ENCODE data around the gene PICK1. TPM values are rescaled to one million over a fixed set of nuclear protein-coding genes. Genes with fewer than 3 reads are reported as not detected.

PICK1 gene
- polyA plus RNA-seq, 1 donor (not counting 4 experiments of a cell fraction or from before 2014, with no cell fraction given), result 26.8 TPM

DNA sequence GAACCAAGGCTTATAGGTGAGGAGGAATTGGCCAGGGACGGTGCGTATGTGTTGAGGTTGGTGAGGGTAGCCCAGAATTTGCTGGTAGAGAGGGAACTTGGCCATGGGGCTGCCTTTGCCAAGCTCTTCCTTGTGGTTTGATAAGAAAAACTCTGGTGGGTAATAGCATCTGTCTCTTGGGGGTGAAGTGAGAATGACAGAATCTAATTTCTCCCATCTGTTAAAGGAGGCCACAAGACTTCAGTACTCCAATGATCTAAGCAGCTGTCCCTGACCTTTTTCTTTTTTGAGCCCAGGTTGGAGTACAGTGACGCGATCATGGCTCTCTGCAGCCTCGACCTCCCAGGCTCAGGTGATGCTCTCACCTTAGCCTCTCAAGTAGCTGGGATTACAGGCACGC is 36.0 kb upstream of the PICK1 start:
- FAIRE-seq, result no peak
- dilution Hi-C loops (cut with MboI; ENCODE audit: extremely low pct_ligation_motif_present, low sequenced_read_pairs), result no loop called here

GRCh38 chr22:38023045-38023444 is 34.2 kb upstream of the PICK1 start:
- no peaks in the 10 kb centered on the region for H3K9me3 ChIP-seq (ENCODE audit: control insufficient read depth, low read depth, low read length)
- H3K9me1 ChIP-seq (ENCODE audit: control insufficient read depth, extremely low read depth, insufficient read depth, low read length), result no peaks in the 10 kb centered on the region
- FAIRE-seq, result no peak
- H3K27me3 ChIP-seq (ENCODE audit: control insufficient read depth, extremely low read depth, insufficient read depth, low read length), result peaks cover 2% of the 10 kb centered on the region
- no peak overlapping the region for H3K27ac ChIP-seq (ENCODE audit: control insufficient read depth, insufficient read depth, low read length)
- no peaks in the 10 kb centered on the region for H4K20me1 ChIP-seq (ENCODE audit: control insufficient read depth, extremely low read depth, insufficient read depth, low read length)
- H3K4me1 ChIP-seq (ENCODE audit: control insufficient read depth, extremely low read depth, insufficient read depth, low read length), result no peaks in the 10 kb centered on the region
- H3K36me3 ChIP-seq (ENCODE audit: control insufficient read depth in 2 of 2, extremely low read depth in 1 of 2, insufficient read depth in 2 of 2, low read length in 2 of 2), result no peaks in the 10 kb centered on the region
- dilution Hi-C loops (cut with MboI; ENCODE audit: extremely low pct_ligation_motif_present, low sequenced_read_pairs), result no loop called here
- no peak for TF ChIP-seq EZH2 (IDR thresholded peaks at IDR 0.05; ENCODE audit: low read length)
- no peak overlapping the region for H3K4me3 ChIP-seq (ENCODE audit: control insufficient read depth in 2 of 3, extremely low read depth in 1 of 3, insufficient read depth in 2 of 3, low read depth in 1 of 3, low read length in 3 of 3)
- no peak overlapping the region for H3K4me2 ChIP-seq (ENCODE audit: control insufficient read depth, extremely low read depth, insufficient read depth, low read depth, low read length)
- no peak overlapping the region for H2AFZ ChIP-seq (ENCODE audit: control insufficient read depth, low read length)
- no peak for DNase-seq (ENCODE audit: low read depth, low spot score)
- H3K79me2 ChIP-seq (ENCODE audit: control insufficient read depth, insufficient read depth, low read length), result no peaks in the 10 kb centered on the region
- H3K9ac ChIP-seq (ENCODE audit: control insufficient read depth, extremely low read depth, insufficient read depth, low read length), result no peak overlapping the region

More for the DNA sequence above, 36.0 kb upstream of the PICK1 start:
- H2AFZ ChIP-seq (ENCODE audit: control insufficient read depth, low read length), result no peak overlapping the region
- peaks cover 8% of the 10 kb centered on the region for H3K4me1 ChIP-seq (ENCODE audit: control insufficient read depth, extremely low read depth, insufficient read depth, low read length)
- H3K27ac ChIP-seq (ENCODE audit: control insufficient read depth, insufficient read depth, low read length), result no peak overlapping the region
- no peaks in the 10 kb centered on the region for H3K9me1 ChIP-seq (ENCODE audit: control insufficient read depth, extremely low read depth, insufficient read depth, low read length)
- TF ChIP-seq, protein P1, sequence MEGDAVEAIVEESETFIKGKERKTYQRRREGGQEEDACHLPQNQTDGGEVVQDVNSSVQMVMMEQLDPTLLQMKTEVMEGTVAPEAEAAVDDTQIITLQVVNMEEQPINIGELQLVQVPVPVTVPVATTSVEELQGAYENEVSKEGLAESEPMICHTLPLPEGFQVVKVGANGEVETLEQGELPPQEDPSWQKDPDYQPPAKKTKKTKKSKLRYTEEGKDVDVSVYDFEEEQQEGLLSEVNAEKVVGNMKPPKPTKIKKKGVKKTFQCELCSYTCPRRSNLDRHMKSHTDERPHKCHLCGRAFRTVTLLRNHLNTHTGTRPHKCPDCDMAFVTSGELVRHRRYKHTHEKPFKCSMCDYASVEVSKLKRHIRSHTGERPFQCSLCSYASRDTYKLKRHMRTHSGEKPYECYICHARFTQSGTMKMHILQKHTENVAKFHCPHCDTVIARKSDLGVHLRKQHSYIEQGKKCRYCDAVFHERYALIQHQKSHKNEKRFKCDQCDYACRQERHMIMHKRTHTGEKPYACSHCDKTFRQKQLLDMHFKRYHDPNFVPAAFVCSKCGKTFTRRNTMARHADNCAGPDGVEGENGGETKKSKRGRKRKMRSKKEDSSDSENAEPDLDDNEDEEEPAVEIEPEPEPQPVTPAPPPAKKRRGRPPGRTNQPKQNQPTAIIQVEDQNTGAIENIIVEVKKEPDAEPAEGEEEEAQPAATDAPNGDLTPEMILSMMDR (optimal IDR thresholded peaks at IDR 0.05 in 1 of 3, IDR thresholded peaks at IDR 0.05 in 1 of 3, conservative IDR thresholded peaks at IDR 0.05 in 1 of 3; ENCODE audit: extremely low read depth in 1 of 3, insufficient read depth in 2 of 3, low read length in 3 of 3), result no peak
- TF ChIP-seq EZH2 (IDR thresholded peaks at IDR 0.05; ENCODE audit: low read length), result no peak
- peaks cover 2% of the 10 kb centered on the region for H3K27me3 ChIP-seq (ENCODE audit: control insufficient read depth, extremely low read depth, insufficient read depth, low read length)
- no peaks in the 10 kb centered on the region for H3K9me3 ChIP-seq (ENCODE audit: control insufficient read depth, low read depth, low read length)
- H3K4me2 ChIP-seq (ENCODE audit: control insufficient read depth, extremely low read depth, insufficient read depth, low read depth, low read length), result no peak overlapping the region
- no peak for DNase-seq (ENCODE audit: low read depth, low spot score)
- no peak overlapping the region for H3K9ac ChIP-seq (ENCODE audit: control insufficient read depth, extremely low read depth, insufficient read depth, low read length)
- no peak overlapping the region for H3K4me3 ChIP-seq (ENCODE audit: control insufficient read depth in 2 of 3, extremely low read depth in 1 of 3, insufficient read depth in 2 of 3, low read depth in 1 of 3, low read length in 3 of 3)
- no peaks in the 10 kb centered on the region for H3K36me3 ChIP-seq (ENCODE audit: control insufficient read depth in 2 of 2, extremely low read depth in 1 of 2, insufficient read depth in 2 of 2, low read length in 2 of 2)
- H4K20me1 ChIP-seq (ENCODE audit: control insufficient read depth, extremely low read depth, insufficient read depth, low read length), result no peaks in the 10 kb centered on the region
- H3K79me2 ChIP-seq (ENCODE audit: control insufficient read depth, insufficient read depth, low read length), result no peaks in the 10 kb centered on the region

DNA sequence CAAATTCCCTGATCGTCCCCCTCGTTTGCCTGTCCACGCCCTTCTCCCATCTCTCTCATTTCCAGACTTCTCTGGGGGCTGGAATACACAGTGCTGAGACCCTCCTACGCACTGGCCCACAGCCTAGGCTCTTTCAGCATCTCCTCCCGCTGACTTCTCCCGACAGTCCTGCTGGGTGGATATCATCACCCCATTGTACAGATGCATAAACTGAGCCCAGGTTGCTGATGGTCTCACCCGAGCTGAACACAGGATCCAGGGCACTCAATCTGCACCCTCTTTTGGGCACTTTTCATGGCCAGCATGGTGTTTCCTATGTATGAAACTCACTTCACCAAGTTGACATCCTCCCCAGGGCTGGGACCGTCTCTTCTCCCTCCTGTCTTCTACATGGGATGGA is 31.7 kb upstream of the PICK1 start:
- Histone ChIP-seq H3K9me1 (ENCODE audit: control insufficient read depth, extremely low read depth, insufficient read depth, low read length) (no peaks in the 10 kb centered on the region), H3K4me3 (ENCODE audit: control insufficient read depth in 2 of 3, extremely low read depth in 1 of 3, insufficient read depth in 2 of 3, low read depth in 1 of 3, low read length in 3 of 3) (no peak overlapping the region), H4K20me1 (ENCODE audit: control insufficient read depth, extremely low read depth, insufficient read depth, low read length) (no peaks in the 10 kb centered on the region), H3K36me3 (ENCODE audit: control insufficient read depth in 2 of 2, extremely low read depth in 1 of 2, insufficient read depth in 2 of 2, low read length in 2 of 2) (no peaks in the 10 kb centered on the region), H3K4me1 (ENCODE audit: control insufficient read depth, extremely low read depth, insufficient read depth, low read length) (no peaks in the 10 kb centered on the region), H2AFZ (ENCODE audit: control insufficient read depth, low read length) (no peak overlapping the region), H3K9ac (ENCODE audit: control insufficient read depth, extremely low read depth, insufficient read depth, low read length) (no peak overlapping the region), H3K79me2 (ENCODE audit: control insufficient read depth, insufficient read depth, low read length) (no peaks in the 10 kb centered on the region), H3K9me3 (ENCODE audit: control insufficient read depth, low read depth, low read length) (no peaks in the 10 kb centered on the region), H3K4me2 (ENCODE audit: control insufficient read depth, extremely low read depth, insufficient read depth, low read depth, low read length) (no peak overlapping the region), H3K27ac (ENCODE audit: control insufficient read depth, insufficient read depth, low read length) (no peak overlapping the region), H3K27me3 (ENCODE audit: control insufficient read depth, extremely low read depth, insufficient read depth, low read length) (peaks cover 6% of the 10 kb centered on the region)
- FAIRE-seq, result no peak
- DNase-seq (ENCODE audit: low read depth, low spot score), result no peak
- TF ChIP-seq EZH2 (IDR thresholded peaks at IDR 0.05; ENCODE audit: low read length), result no peak
- dilution Hi-C loops (cut with MboI; ENCODE audit: extremely low pct_ligation_motif_present, low sequenced_read_pairs), result no loop called here

Measured in keratinocyte (primary cell).